Measurements from ENCODE around the gene GEN1. TPM values are rescaled to one million over a fixed set of nuclear protein-coding genes. Genes with fewer than 3 reads are reported as not detected.
A peak's percentile ranks its signal among the peaks of the same experiment; 100 is the strongest.

Gene GEN1
- total and polyA plus RNA-seq, 2 of the 4 experiments (the other 2 are of a cell fraction) = 7.9 to 8.3 TPM

DNA sequence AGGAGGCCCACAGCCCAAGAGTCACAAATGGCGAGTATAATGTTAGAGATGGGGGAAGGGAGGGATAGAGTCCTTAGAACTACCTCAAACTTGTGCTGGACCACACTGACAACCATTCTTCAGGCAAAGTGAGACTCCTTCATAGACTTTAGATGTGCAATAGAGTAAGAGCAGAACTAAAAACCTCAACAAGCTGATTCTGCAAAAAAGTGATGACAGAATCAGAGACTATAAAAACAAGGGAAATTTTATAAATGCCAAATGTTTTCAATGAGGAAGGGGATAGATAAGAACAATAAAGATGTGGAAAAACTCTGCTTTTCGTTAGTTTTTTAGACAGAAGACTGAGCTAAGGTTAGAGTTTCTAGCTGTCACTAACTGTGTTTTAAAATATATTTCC is 18.1 kb upstream of the GEN1 start:
- H3K4me2 ChIP-seq (ENCODE audit: low read depth, low read length) = no peak overlapping the region
- H3K36me3 ChIP-seq (ENCODE audit: control insufficient read depth, insufficient read depth, low read length) = peaks cover 11% of the 10 kb centered on the region
- no peaks in the 10 kb centered on the region for H3K9me3 ChIP-seq (ENCODE audit: control insufficient read depth, insufficient read depth, low read length)
- WGBS, 2 experiments (ENCODE audit: extremely low coverage in 2 of 2, insufficient read length in 1 of 2) = no CpG with 5 or more reads among the region's 2 CpGs
- no peak overlapping the region for H2BK15ac ChIP-seq (ENCODE audit: low read depth, low read length)
- no peak overlapping the region for H2BK120ac ChIP-seq (ENCODE audit: low read depth, low read length)
- H3K56ac ChIP-seq (ENCODE audit: extremely low read depth, insufficient read depth, low read length) = no peak overlapping the region
- no peak overlapping the region; the same call in 1 of the 2 replicates for H4K5ac ChIP-seq (ENCODE audit: low read depth, low read length)
- no peak overlapping the region for H2AFZ ChIP-seq (replicated peaks; ENCODE audit: low read length, poor library complexity)
- H2AK9ac ChIP-seq (replicated peaks; ENCODE audit: low read depth, low read length, poor library complexity) = no peak overlapping the region
- no peak overlapping the region for H3K4me3 ChIP-seq (ENCODE audit: insufficient read depth, low read depth, low read length)
- intact Hi-C loops (cut with micrococcal nuclease) = loop anchor here (1.0 kb wide), 1 partner anchor 12 kb away; no protein-coding TSS in a partner anchor
- peaks cover 22 to 24% of the 10 kb centered on the region in 2 experiments for H3K79me1 ChIP-seq (ENCODE audit: low read depth in 1 of 2, low read length in 2 of 2)
- H3K9ac ChIP-seq (ENCODE audit: low read depth, low read length) = no peak overlapping the region
- peak overlapping the region; percentile 62 for H2BK5ac ChIP-seq (ENCODE audit: low read depth, low read length, poor library complexity, severe bottlenecking)
- no peaks in the 10 kb centered on the region for H4K20me1 ChIP-seq (ENCODE audit: insufficient read depth, low read length)
- TF ChIP-seq USF2 (IDR thresholded peaks at IDR 0.05; ENCODE audit: low read depth, low read length) = no peak
- TF ChIP-seq MAFK (IDR thresholded peaks at IDR 0.05; ENCODE audit: low read depth, low read length) = peak; percentile 30
- H4K91ac ChIP-seq (ENCODE audit: insufficient read depth, low read depth, low read length) = no peak overlapping the region
- peak overlapping the region; percentile 4; the same call in 1 of the 2 replicates for H3K23ac ChIP-seq (ENCODE audit: low read depth, low read length)
- ChIA-PET POLR2A (ENCODE audit: unreplicated experiment) (no interaction called here), CTCF (interaction anchor here (0.9 kb wide), 1 partner anchor 16 kb away, joined by 3 read pairs; no protein-coding TSS in a partner anchor)
- BruUV-seq (replicated peaks) = no TSS peak
- dilution Hi-C loops (cut with HindIII; ENCODE audit: low sequenced_read_pairs, unreplicated experiment) = no loop called here
- no peak for DNase-seq
- no peak overlapping the region for H4K8ac ChIP-seq (ENCODE audit: low read depth in 2 of 2, low read length in 2 of 2)
- no peak overlapping the region; the same call in 1 of the 2 replicates for H3K18ac ChIP-seq (ENCODE audit: low read depth, low read length)
- peaks cover 9% of the 10 kb centered on the region for H3K4me1 ChIP-seq (ENCODE audit: control insufficient read depth, insufficient read depth, low read length)
- in situ Hi-C loops (cut with MboI; ENCODE audit: low sequenced_read_pairs) = no loop called here
- 0 out of 2 replicates have a peak overlapping the region, but pooled peaks have one; percentile 5 for H2AK5ac ChIP-seq (ENCODE audit: low read depth, low read length)
- no peaks in the 10 kb centered on the region for H3K27me3 ChIP-seq (ENCODE audit: control insufficient read depth, insufficient read depth, low read length)
- no peak for ATAC-seq (ENCODE audit: low read depth)
- no peak overlapping the region for H3K27ac ChIP-seq (ENCODE audit: insufficient read depth, low read length)
- no peak overlapping the region for H3K4ac ChIP-seq (ENCODE audit: low read depth, low read length)
- no peak overlapping the region for H3K14ac ChIP-seq (replicated peaks; ENCODE audit: low read depth, low read length)
- no peak overlapping the region for H2BK20ac ChIP-seq (ENCODE audit: low read depth, low read length)
- H3K9me1 ChIP-seq (ENCODE audit: insufficient read depth, low read length) = peaks cover 5% of the 10 kb centered on the region; the same call in 1 of the 2 replicates
